Neural cell (in vitro differentiated cells): ENCODE measurements around the gene FAM20C. TPM values are rescaled to one million over a fixed set of nuclear protein-coding genes. Genes with fewer than 3 reads are reported as not detected.

Experiments used
- H2AFZ ChIP-seq: fragments of 200-600, 300-800 bp; sonication (generic), shearing (Covaris generic); 2 replicates; pipeline ENCODE4 v1.6.0; 2014; ENCODE audit warnings: low read depth, mild to moderate bottlenecking, antibody characterized with exemption, low read length, moderate library complexity
- H3F3A ChIP-seq: fragments of 200-600 bp; shearing (Covaris generic); 2 replicates; pipeline ENCODE4 v1.6.1; 2016; ENCODE audit warnings: mild to moderate bottlenecking, moderate library complexity, mixed read lengths, antibody characterized with exemption, low read length; ENCODE audit not compliant: insufficient read depth, poor library complexity, severe bottlenecking
- H3K27ac ChIP-seq: fragments of 200-600, 300-800 bp; sonication (generic), shearing (Covaris generic); 2 replicates; pipeline ENCODE4 v1.5.1; 2014; ENCODE audit warnings: mild to moderate bottlenecking, low read length, moderate library complexity
- H3K27me3 ChIP-seq: fragments of 300-800, 200-600 bp; sonication (generic), shearing (Covaris generic); 2 replicates; pipeline ENCODE4 v1.6.0; 2014; ENCODE audit warnings: mild to moderate bottlenecking, low read depth, low read length, moderate library complexity; ENCODE audit not compliant: insufficient read depth
- H3K36me3 ChIP-seq: fragments of 300-800, 200-600 bp; sonication (generic), shearing (Covaris generic); 2 replicates; pipeline ENCODE4 v1.5.1; 2014; ENCODE audit warnings: mild to moderate bottlenecking, antibody characterized with exemption, low read length, moderate library complexity; ENCODE audit not compliant: insufficient read depth
- H3K4me2 ChIP-seq: fragments of 300-800, 200-600 bp; sonication (generic), shearing (Covaris generic); 2 replicates; pipeline ENCODE4 v1.6.0; 2014; ENCODE audit warnings: mild to moderate bottlenecking, low read length
- H3K4me3 ChIP-seq: fragments of 300-800, 200-600 bp; sonication (generic), shearing (Covaris generic); 2 replicates; pipeline ENCODE4 v1.5.1; 2014; ENCODE audit warnings: mild to moderate bottlenecking, low read length, moderate library complexity
- H3K79me2 ChIP-seq: fragments of 200-600 bp; shearing (Covaris generic); replicated peaks from 2 replicates; pipeline ENCODE4 v1.6.0; 2014; ENCODE audit warnings: mild to moderate bottlenecking, low read length, moderate library complexity; ENCODE audit not compliant: insufficient read depth
- H3K9ac ChIP-seq: fragments of 300-800, 200-600 bp; sonication (generic), shearing (Covaris generic); 2 replicates; pipeline ENCODE4 v1.6.1; 2016; ENCODE audit warnings: mild to moderate bottlenecking, low read length, mixed read lengths
- H3K9me2 ChIP-seq: fragments of 200-600 bp; shearing (Covaris generic); 2 replicates; pipeline ENCODE4 v1.6.1; 2016; ENCODE audit warnings: mild to moderate bottlenecking, low read length, mixed read lengths; ENCODE audit not compliant: insufficient read depth
- H3K9me3 ChIP-seq: fragments of 200-600, 300-800 bp; sonication (generic), shearing (Covaris generic); 2 replicates; pipeline ENCODE4 v1.6.1; 2016; ENCODE audit warnings: mild to moderate bottlenecking, mixed run types, low read length, moderate library complexity, mixed read lengths
- H4K20me1 ChIP-seq: fragments of 200-600 bp; shearing (Covaris generic); 2 replicates; pipeline ENCODE4 v1.6.1; 2016; ENCODE audit warnings: mild to moderate bottlenecking, mixed run types; ENCODE audit not compliant: insufficient read depth
- EP300 ChIP-seq: fragments of 450-650 bp; conservative IDR thresholded peaks from 2 replicates; pipeline ENCODE4 v1.6.1; 2014; ENCODE audit warnings: antibody characterized with exemption, mild to moderate bottlenecking, moderate library complexity; ENCODE audit not compliant: poor library complexity, severe bottlenecking
- EZH2 ChIP-seq: fragments of 200-600, 300-800 bp; shearing (Covaris generic), sonication (generic); IDR thresholded peaks from 2 replicates; pipeline ENCODE4 v1.6.1; 2014; ENCODE audit warnings: antibody characterized with exemption, low read length, borderline replicate concordance, mild to moderate bottlenecking; ENCODE audit not compliant: insufficient read depth, poor library complexity, severe bottlenecking
- MXI1 ChIP-seq: fragments of 450-650 bp; conservative IDR thresholded peaks from 2 replicates; pipeline ENCODE4 v1.6.1; 2014; ENCODE audit warnings: antibody characterized with exemption, mild to moderate bottlenecking; ENCODE audit not compliant: poor library complexity, severe bottlenecking
- POLR2AphosphoS5 ChIP-seq: IDR thresholded peaks from 2 replicates; pipeline ENCODE4 v1.6.1; 2012
- RAD21 ChIP-seq: fragments of 450-650 bp; conservative IDR thresholded peaks from 2 replicates; pipeline ENCODE4 v1.6.1; 2014; ENCODE audit warnings: antibody characterized with exemption, mild to moderate bottlenecking, moderate library complexity
- SMC3 ChIP-seq: fragments of 450-650 bp; conservative IDR thresholded peaks from 2 replicates; pipeline ENCODE4 v1.6.1; 2014; ENCODE audit warnings: antibody characterized with exemption, mild to moderate bottlenecking, moderate library complexity; ENCODE audit not compliant: poor library complexity
- TAF1 ChIP-seq: IDR thresholded peaks from 2 replicates; pipeline ENCODE4 v1.6.1; 2012; ENCODE audit warnings: low read depth
- polyA plus RNA-seq: library from polyadenylated mRNA; depleted of rRNA; stranded (reverse); fragments of >200 nt; gene quantifications from 2 replicates; pipeline ENCODE4 v1.2.3, GENCODE V29; 2014
- TF ChIP-seq, protein P1 (sequence below): fragments of 450-650 bp; IDR thresholded peaks from 2 replicates; pipeline ENCODE4 v1.5.1; 2014; ENCODE audit warnings: antibody characterized with exemption, mild to moderate bottlenecking, moderate library complexity; ENCODE audit not compliant: poor library complexity, severe bottlenecking
- TF ChIP-seq, protein P2 (sequence below): IDR thresholded peaks from 2 replicates; pipeline ENCODE4 v1.6.1; 2012; ENCODE audit warnings: borderline replicate concordance

Gene FAM20C
- polyA plus RNA-seq, 1 donor from 2014 or later, result 22.7 TPM

DNA sequence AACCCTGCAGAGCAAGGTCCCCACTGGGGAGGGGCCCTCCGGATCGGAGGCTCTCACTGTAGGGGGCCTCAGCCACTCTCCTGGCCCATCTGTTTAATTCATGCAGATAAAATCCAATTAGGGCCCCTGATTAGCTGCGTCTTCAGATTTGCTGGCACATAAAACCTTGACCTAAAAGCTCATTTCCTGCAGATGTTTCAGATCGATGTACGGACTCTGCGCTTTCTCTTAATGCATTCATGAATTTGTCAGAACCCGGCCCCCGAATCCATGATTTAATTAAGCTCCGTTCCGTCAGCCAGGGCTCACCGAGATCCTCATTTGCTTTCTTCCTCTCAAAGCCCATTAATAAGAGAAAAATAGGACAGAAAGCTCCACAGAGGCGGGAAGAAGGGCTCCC lies 57.6 kb downstream of the FAM20C start:
- TF ChIP-seq RAD21, result no peak
- TF ChIP-seq POLR2AphosphoS5, result no peak
- TF ChIP-seq, protein P1, sequence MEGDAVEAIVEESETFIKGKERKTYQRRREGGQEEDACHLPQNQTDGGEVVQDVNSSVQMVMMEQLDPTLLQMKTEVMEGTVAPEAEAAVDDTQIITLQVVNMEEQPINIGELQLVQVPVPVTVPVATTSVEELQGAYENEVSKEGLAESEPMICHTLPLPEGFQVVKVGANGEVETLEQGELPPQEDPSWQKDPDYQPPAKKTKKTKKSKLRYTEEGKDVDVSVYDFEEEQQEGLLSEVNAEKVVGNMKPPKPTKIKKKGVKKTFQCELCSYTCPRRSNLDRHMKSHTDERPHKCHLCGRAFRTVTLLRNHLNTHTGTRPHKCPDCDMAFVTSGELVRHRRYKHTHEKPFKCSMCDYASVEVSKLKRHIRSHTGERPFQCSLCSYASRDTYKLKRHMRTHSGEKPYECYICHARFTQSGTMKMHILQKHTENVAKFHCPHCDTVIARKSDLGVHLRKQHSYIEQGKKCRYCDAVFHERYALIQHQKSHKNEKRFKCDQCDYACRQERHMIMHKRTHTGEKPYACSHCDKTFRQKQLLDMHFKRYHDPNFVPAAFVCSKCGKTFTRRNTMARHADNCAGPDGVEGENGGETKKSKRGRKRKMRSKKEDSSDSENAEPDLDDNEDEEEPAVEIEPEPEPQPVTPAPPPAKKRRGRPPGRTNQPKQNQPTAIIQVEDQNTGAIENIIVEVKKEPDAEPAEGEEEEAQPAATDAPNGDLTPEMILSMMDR, result no peak
- no peak for TF ChIP-seq SMC3
- TF ChIP-seq MXI1, result no peak
- no peak for TF ChIP-seq EP300
- TF ChIP-seq, protein P2, sequence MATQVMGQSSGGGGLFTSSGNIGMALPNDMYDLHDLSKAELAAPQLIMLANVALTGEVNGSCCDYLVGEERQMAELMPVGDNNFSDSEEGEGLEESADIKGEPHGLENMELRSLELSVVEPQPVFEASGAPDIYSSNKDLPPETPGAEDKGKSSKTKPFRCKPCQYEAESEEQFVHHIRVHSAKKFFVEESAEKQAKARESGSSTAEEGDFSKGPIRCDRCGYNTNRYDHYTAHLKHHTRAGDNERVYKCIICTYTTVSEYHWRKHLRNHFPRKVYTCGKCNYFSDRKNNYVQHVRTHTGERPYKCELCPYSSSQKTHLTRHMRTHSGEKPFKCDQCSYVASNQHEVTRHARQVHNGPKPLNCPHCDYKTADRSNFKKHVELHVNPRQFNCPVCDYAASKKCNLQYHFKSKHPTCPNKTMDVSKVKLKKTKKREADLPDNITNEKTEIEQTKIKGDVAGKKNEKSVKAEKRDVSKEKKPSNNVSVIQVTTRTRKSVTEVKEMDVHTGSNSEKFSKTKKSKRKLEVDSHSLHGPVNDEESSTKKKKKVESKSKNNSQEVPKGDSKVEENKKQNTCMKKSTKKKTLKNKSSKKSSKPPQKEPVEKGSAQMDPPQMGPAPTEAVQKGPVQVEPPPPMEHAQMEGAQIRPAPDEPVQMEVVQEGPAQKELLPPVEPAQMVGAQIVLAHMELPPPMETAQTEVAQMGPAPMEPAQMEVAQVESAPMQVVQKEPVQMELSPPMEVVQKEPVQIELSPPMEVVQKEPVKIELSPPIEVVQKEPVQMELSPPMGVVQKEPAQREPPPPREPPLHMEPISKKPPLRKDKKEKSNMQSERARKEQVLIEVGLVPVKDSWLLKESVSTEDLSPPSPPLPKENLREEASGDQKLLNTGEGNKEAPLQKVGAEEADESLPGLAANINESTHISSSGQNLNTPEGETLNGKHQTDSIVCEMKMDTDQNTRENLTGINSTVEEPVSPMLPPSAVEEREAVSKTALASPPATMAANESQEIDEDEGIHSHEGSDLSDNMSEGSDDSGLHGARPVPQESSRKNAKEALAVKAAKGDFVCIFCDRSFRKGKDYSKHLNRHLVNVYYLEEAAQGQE, result no peak
- TF ChIP-seq EZH2, result no peak
- no peak for TF ChIP-seq TAF1
- Histone ChIP-seq H2AFZ (no peak overlapping the region), H3K9me2 (no peaks in the 10 kb centered on the region), H3F3A (no peaks in the 10 kb centered on the region), H4K20me1 (no peaks in the 10 kb centered on the region), H3K27me3 (no peaks in the 10 kb centered on the region), H3K4me2 (no peak overlapping the region), H3K9ac (no peak overlapping the region), H3K79me2 (no peaks in the 10 kb centered on the region), H3K36me3 (peaks cover 1% of the 10 kb centered on the region), H3K4me3 (no peak overlapping the region), H3K9me3 (no peaks in the 10 kb centered on the region), H3K27ac (no peak overlapping the region)

DNA sequence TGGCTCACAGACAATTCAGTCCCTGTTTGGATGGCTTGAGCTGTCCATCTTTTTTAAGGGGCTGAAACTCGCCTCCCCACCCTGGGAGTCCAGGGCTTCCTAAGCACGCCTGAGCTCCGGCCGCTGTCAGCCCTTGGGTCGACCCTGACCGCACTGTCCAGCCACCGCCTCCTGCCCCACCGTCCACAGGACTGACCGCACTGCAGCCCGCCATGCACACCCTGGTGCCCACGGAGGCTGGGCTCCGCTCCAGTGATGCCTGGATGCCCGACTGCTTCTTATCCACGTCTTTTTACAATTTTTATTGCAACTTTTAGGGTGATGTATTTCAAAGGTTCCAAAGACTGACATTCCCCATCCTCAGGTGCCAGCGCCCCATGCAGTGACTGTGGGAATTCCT lies 58.2 kb downstream of the FAM20C start:
- Histone ChIP-seq H3K9me3 (no peaks in the 10 kb centered on the region), H3K27ac (no peak overlapping the region), H3K79me2 (no peaks in the 10 kb centered on the region), H4K20me1 (no peaks in the 10 kb centered on the region), H3K4me3 (no peak overlapping the region), H3K4me2 (no peak overlapping the region), H3K9ac (no peak overlapping the region), H3K27me3 (no peaks in the 10 kb centered on the region), H3K9me2 (no peaks in the 10 kb centered on the region), H3F3A (no peaks in the 10 kb centered on the region), H2AFZ (no peak overlapping the region), H3K36me3 (peaks cover 6% of the 10 kb centered on the region)
- TF ChIP-seq, protein P2, result no peak
- TF ChIP-seq POLR2AphosphoS5, result no peak
- no peak for TF ChIP-seq TAF1
- TF ChIP-seq, protein P1, result no peak
- no peak for TF ChIP-seq SMC3
- no peak for TF ChIP-seq RAD21
- no peak for TF ChIP-seq EP300
- TF ChIP-seq EZH2, result no peak
- TF ChIP-seq MXI1, result no peak
